ENCODE measurements around the gene EIF4EBP2.

EIF4EBP2 gene

DNA sequence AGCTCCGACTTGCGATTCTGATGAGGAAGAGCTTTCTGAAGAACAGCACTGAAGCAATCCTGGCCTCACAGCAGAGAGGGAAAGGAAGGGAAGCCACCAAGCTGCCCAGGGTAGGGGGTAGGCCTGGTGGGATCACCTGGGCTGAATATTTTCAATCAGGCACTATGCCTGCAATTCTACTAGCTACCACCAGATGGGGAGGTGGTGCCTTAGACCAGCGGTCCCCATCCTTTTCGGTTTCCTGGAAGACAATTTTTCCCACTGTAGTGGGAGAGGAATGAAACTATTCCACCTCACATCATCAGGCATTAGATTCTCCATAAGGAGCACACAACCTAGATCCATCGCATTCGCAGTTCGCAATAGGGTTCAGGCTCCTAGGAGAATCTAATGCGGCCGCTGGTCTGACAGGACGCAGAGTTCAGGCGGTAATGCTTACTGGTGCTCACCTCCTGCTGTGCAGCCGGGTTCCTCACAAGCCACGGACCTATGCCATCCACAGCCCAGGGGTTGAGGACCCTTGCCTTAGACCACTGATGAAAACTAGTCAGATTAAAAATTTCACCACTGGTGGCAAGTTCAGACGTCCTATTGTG lies 24.3 kb upstream of the EIF4EBP2 start:
- peak; percentile 73 for DNase-seq

DNA sequence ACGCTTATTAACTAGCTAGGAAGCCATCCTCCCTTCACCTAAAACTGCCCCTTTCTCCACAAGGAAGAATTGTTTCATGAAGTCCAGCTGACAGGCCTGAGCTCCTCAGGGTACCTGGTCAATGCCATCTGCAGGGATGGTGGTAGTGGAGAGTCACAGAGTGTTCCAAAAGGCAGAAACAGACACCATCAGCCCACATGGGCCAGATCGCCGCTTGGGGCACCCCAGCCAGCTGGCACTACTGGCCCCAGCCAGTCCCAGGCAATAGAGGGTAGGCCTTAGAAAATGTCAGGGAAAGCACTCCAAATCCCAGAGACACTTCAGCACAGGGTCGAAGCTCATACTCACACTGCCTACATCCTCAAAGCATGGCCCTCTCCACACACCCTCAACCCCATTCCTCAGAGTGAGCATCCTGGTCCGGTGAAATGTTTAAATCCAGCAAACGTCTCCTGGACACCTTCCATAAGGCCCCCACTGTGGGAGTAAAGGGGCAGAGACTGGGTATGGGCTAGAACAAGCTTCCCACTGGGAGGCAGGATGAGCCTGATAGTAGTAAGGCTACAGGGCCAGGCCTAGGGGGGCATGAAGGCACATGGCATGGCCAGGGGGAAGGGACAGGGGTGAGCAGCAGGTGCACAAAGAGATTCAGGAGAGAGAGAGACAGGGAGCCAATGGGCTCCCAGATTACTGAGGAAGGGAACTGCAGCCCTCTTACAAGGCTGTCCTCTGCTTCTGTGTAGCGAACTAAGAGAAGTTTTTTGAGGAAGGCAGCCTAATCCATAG lies 23.4 kb upstream of the EIF4EBP2 start:
- DNase-seq: peak; percentile 25

- DNase-seq: peak; percentile 90
These were observed 22.2 kb upstream of the EIF4EBP2 start for GRCh38 chr10:70381471-70382421.

DNA sequence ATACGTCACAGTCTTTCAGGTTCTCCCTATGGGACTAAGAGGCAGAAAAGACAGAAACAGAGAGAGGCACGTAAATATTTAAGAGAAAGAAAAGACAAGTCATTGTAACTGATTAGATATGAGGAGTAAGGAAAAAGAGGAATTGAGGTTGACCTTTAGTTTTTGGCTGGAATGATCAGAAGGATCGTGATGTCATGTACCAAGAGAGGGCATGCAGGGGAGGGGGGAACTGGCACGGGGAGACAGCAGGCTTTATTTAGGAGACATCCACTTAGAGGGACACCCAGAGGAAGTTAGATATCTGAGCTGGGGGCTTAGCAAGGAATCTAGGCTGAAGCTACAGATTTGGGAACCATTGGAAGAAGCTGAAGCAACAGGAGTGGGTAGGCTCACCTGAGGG lies 12.3 kb upstream of the EIF4EBP2 start:
- DNase-seq: no peak

- DNase-seq: no peak
These were observed 7.8 kb upstream of the EIF4EBP2 start for GRCh38 chr10:70396140-70396539.

- no peak for DNase-seq
These were observed 4.8 kb upstream of the EIF4EBP2 start for GRCh38 chr10:70399177-70399576.

DNA sequence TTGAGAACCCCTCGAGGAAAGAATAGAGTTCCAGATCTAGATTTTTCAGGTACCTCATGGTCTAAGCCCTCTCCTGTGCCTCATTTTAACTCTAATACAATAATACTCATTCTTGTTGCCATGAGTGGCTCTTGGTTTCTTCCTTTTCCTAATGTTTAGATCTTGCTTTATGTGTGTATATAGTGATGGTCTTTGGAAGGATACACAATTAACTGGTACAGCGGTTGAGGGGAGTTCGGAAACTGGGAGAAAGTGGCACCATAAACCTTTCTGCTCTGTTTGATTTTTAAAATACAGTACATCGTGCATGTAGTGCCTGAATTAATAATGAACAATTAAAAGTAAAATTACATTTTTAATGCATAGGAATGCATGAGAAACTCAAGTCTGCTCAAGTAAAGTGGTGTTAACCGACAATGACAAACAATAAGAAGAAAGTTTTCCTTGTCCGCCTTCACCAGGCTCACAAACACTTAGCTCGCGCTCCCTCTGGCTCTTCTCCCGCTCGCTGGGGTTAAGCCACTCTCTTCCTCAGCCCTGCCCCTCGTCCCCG lies 386 bp upstream of the EIF4EBP2 start:
- no peak for DNase-seq

GRCh38 chr10:70404787-70405036 lies 767 bp downstream of the EIF4EBP2 start:
- no peak for DNase-seq

- peak; percentile 54 for DNase-seq
These were observed 1.3 kb downstream of the EIF4EBP2 start for GRCh38 chr10:70405037-70405824.

DNA sequence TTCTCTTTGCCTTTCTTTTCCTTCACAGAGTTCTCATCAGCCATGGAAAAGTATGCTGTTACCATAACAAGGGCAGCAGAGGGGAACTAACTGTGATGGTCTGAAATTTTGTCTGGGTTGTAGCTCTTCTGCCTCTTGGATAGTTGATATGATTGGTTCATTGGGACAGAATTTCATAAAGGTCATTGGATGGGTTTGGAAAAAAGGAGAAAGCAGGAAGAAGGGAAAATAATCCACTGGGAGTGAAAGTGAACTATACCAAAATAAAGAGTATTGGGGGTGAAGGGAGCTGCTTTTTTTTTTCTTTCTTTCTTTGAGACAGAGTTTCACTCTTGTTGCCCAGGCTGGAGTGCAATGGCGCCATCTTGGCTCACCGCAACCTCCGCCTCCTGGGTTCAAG lies 5.8 kb downstream of the EIF4EBP2 start:
- no peak for DNase-seq

- DNase-seq: no peak
These were observed 6.7 kb downstream of the EIF4EBP2 start for GRCh38 chr10:70410608-70411007.

GRCh38 chr10:70412356-70412755 lies 8.4 kb downstream of the EIF4EBP2 start:
- DNase-seq: no peak

- DNase-seq: no peak
These were observed 13.6 kb downstream of the EIF4EBP2 start for GRCh38 chr10:70417568-70417967.

GRCh38 chr10:70418229-70418628 lies 14.3 kb downstream of the EIF4EBP2 start:
- no peak for DNase-seq

DNA sequence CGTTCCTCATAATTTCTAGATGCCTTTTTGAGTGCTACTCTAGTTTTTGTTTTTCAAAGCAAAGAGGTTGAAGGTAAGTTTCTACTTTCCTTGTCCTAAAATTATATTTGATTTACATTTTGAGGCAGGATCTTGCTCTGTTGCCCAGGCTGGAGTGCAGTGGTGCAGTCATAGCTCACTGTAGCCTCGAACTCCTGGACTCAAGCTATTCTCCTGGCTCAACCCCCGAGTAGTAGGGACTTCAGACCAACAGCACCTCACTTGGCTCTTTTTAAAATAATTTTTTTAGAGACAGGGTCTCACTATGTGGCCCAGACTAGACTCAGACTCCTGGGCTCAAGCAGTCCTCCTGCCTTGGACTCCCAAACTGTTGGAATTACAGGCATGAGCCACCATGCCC lies 14.8 kb downstream of the EIF4EBP2 start:
- DNase-seq: no peak

GRCh38 chr10:70424320-70424719 lies 20.4 kb downstream of the EIF4EBP2 start:
- no peak for DNase-seq

DNA sequence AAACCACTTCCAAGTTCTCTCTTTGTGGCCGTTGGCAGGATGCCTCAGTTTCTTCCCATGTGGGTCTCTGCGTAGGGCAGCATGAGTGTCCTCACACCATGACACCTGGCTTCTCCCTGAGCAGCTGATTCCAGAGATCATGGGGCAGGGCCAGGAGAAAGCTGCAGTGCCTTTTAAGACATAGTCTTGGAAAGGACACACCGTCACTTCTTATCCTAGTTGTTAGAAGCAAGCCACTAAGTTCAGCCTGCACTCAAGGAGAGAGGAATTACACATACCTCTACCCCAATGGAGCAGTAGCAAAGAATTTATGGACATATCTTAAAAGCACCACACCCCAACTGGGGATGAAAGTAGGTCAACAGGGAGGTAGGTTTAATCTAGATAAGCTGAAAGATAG lies 21.2 kb downstream of the EIF4EBP2 start:
- DNase-seq: no peak

GRCh38 chr10:70426823-70427222 lies 22.9 kb downstream of the EIF4EBP2 start:
- DNase-seq: no peak

- DNase-seq: no peak
These were observed 26.8 kb downstream of the EIF4EBP2 start for GRCh38 chr10:70430493-70431445.

- no peak for DNase-seq
These were observed 28.2 kb downstream of the EIF4EBP2 start for GRCh38 chr10:70432101-70432500.

- no peak for DNase-seq
These were observed 28.8 kb downstream of the EIF4EBP2 start for GRCh38 chr10:70432561-70433263.
